HepG2 (cell line): ENCODE data around the gene MAPK11. TPM values are rescaled to one million over a fixed set of nuclear protein-coding genes. Genes with fewer than 3 reads are reported as not detected.
A peak's percentile ranks its signal among the peaks of the same experiment; 100 is the strongest.

Source experiments
- ATAC-seq: fragments of 200-7000 bp; cut with Tn5 transposase; 3 replicates; pipeline ENCODE4 v1.9.1; 2020; ENCODE audit warnings: mild to moderate bottlenecking, moderate library complexity
- BruUV-seq: library from RNA; stranded (reverse); fragments of 400-500 nt; replicated peaks from 2 replicates; lab custom pipeline; 2021; lab: Mats Ljungman, UMichigan
- CTCF ChIA-PET: fragments of 300-600 bp; formaldehyde crosslinking; extraction: SDS; loops from one replicate; lab custom pipeline; 2021; ENCODE audit warnings: low total read pairs, inconsistent platforms, low intra/inter-chr PET ratio; lab: Yijun Ruan, JAX
- POLR2A ChIA-PET: fragments of 350-600 bp; sonication (Branson Sonifier 250); formaldehyde crosslinking; loops from one replicate; lab custom pipeline; 2020; ENCODE audit warnings: antibody characterized with exemption, inconsistent platforms; lab: Yijun Ruan, JAX
- DNase-seq: peaks from one replicate; pipeline ENCODE4 v3.0.0-alpha.2; 2015; ENCODE audit warnings: low spot score
- FAIRE-seq: peaks from 3 replicates; lab custom pipeline; 2011; peaks lifted over from hg19 to GRCh38; lab: Jason Lieb, UNC
- H2AFZ ChIP-seq: one replicate; pipeline ENCODE4 v1.6.1; 2011; ENCODE audit warnings: low read length, inconsistent platforms
- H3K27ac ChIP-seq: fragments of 300-600 bp; 3 replicates; pipeline ENCODE4 v1.8.0; 2011; ENCODE audit warnings: mixed run types, mild to moderate bottlenecking, mixed read lengths, low read length, inconsistent platforms; ENCODE audit not compliant: insufficient read depth; ENCODE audit errors: extremely low read length
- H3K27me3 ChIP-seq, 2 experiments: fragments of 200-600 bp in 1 of 2; 2 replicates in 1 of 2; 3 replicates in 1 of 2; pipeline versions ENCODE4 v1.6.0 to v1.8.0; 2011; ENCODE audit warnings: low read length in 2 of 2, mild to moderate bottlenecking in 2 of 2, moderate library complexity in 2 of 2, inconsistent platforms in 1 of 2; ENCODE audit not compliant: insufficient read depth in 2 of 2, control insufficient read depth in 1 of 2
- H3K36me3 ChIP-seq, 2 experiments: fragments of 200-600 bp in 1 of 2; replicated peaks in 1 of 2; 2 replicates in 1 of 2; 3 replicates in 1 of 2; pipeline versions ENCODE4 v1.5.1 to v1.8.0; 2011; ENCODE audit warnings: low read length in 2 of 2, inconsistent platforms in 1 of 2; ENCODE audit not compliant: insufficient read depth in 2 of 2, control insufficient read depth in 1 of 2
- H3K4me1 ChIP-seq: 2 replicates; pipeline ENCODE4 v1.5.1; 2012; ENCODE audit warnings: low read length, inconsistent platforms; ENCODE audit not compliant: insufficient read depth
- H3K4me2 ChIP-seq: 2 replicates; pipeline ENCODE4 v1.6.0; 2011; ENCODE audit warnings: low read depth, low read length, inconsistent platforms
- H3K4me3 ChIP-seq, 3 experiments: fragments of 200-600 bp in 1 of 3; sonication (generic), shearing (Covaris generic) in 1 of 3; replicated peaks in 1 of 3; 2 replicates each; pipeline ENCODE4 v1.5.1; 2011 to 2016; ENCODE audit warnings: low read length in 3 of 3, inconsistent platforms in 2 of 3, low read depth in 2 of 3, mild to moderate bottlenecking in 2 of 3, control low read depth in 1 of 3, mixed read lengths in 1 of 3; ENCODE audit not compliant: insufficient read depth in 1 of 3
- H3K79me2 ChIP-seq: one replicate; pipeline ENCODE4 v1.6.1; 2011; ENCODE audit warnings: low read length, inconsistent platforms; ENCODE audit not compliant: insufficient read depth
- H3K9ac ChIP-seq: 2 replicates; pipeline ENCODE4 v1.6.0; 2011; ENCODE audit warnings: mild to moderate bottlenecking, low read depth, low read length, inconsistent platforms; ENCODE audit not compliant: insufficient read depth
- H3K9me3 ChIP-seq: 2 replicates; pipeline ENCODE4 v1.5.1; 2012; ENCODE audit warnings: mild to moderate bottlenecking, low read length
- H4K20me1 ChIP-seq: 2 replicates; pipeline ENCODE4 v1.6.0; 2011; ENCODE audit warnings: inconsistent platforms, mild to moderate bottlenecking, low read length, moderate library complexity; ENCODE audit not compliant: insufficient read depth
- AGO2 ChIP-seq: fragments of 200-400 bp; formaldehyde crosslinking; optimal IDR thresholded peaks from 2 replicates; pipeline ENCODE3; 2017; ENCODE audit warnings: mild to moderate bottlenecking, low read depth, low read length, moderate library complexity
- AKAP8 ChIP-seq: sonication (generic); formaldehyde crosslinking; IDR thresholded peaks from 2 replicates; pipeline ENCODE4 v1.5.1; 2020; ENCODE audit warnings: mild to moderate bottlenecking, missing genetic modification reagents
- ARHGAP35 ChIP-seq: sonication (generic); formaldehyde crosslinking; IDR thresholded peaks from 2 replicates; pipeline ENCODE4 v1.9.0; 2022; ENCODE audit warnings: mild to moderate bottlenecking, inconsistent platforms, moderate library complexity, missing genetic modification reagents, borderline replicate concordance
- HNRNPL ChIP-seq: fragments of 200-400 bp; formaldehyde crosslinking; IDR thresholded peaks from 2 replicates; pipeline ENCODE4 v1.6.1; 2017; ENCODE audit warnings: mild to moderate bottlenecking, low read depth, low read length
- IRF1 ChIP-seq: sonication (generic); formaldehyde crosslinking; IDR thresholded peaks from 2 replicates; pipeline ENCODE4 v1.4.0; 2020; ENCODE audit warnings: low read depth, mild to moderate bottlenecking, missing genetic modification reagents
- ZBTB33 ChIP-seq: sonication (generic); formaldehyde crosslinking; IDR thresholded peaks from 2 replicates; pipeline ENCODE4 v1.4.0; 2020; ENCODE audit warnings: missing genetic modification reagents
- ZNF160 ChIP-seq: sonication (generic); formaldehyde crosslinking; IDR thresholded peaks from 2 replicates; pipeline ENCODE4 v1.8.0; 2022; ENCODE audit warnings: mild to moderate bottlenecking, inconsistent platforms, missing genetic modification reagents
- ZNF264 ChIP-seq: sonication (generic); formaldehyde crosslinking; IDR thresholded peaks from 2 replicates; pipeline ENCODE4 v1.4.0; 2020; ENCODE audit warnings: missing genetic modification reagents
- ZNF274 ChIP-seq: sonication (generic); formaldehyde crosslinking; IDR thresholded peaks from 2 replicates; pipeline ENCODE4 v1.5.1; 2020; ENCODE audit warnings: mild to moderate bottlenecking, missing genetic modification reagents
- ZNF280B ChIP-seq: sonication (generic); formaldehyde crosslinking; IDR thresholded peaks from 2 replicates; pipeline ENCODE4 v1.5.0; 2020; ENCODE audit warnings: missing genetic modification reagents, mild to moderate bottlenecking, borderline replicate concordance
- ZNF501 ChIP-seq: sonication (generic); formaldehyde crosslinking; IDR thresholded peaks from 2 replicates; pipeline ENCODE4 v1.5.1; 2020; ENCODE audit warnings: mild to moderate bottlenecking, moderate library complexity, missing genetic modification reagents
- ZNF670 ChIP-seq: sonication (generic); formaldehyde crosslinking; IDR thresholded peaks from 2 replicates; pipeline ENCODE4 v1.8.0; 2022; ENCODE audit warnings: mild to moderate bottlenecking, missing genetic modification reagents, borderline replicate concordance
- ZNF800 ChIP-seq: sonication (generic); formaldehyde crosslinking; IDR thresholded peaks from 2 replicates; pipeline ENCODE4 v1.4.0; 2020; ENCODE audit warnings: missing genetic modification reagents
- ZSCAN25 ChIP-seq: sonication (generic); formaldehyde crosslinking; IDR thresholded peaks from 2 replicates; pipeline ENCODE4 v1.8.0; 2022; ENCODE audit warnings: mild to moderate bottlenecking, missing genetic modification reagents
- WGBS: methylation state at CpG from one replicate; pipeline ENCODE4 v1.1.6; 2017; ENCODE audit warnings: low lambda C conversion rate; 5-methylcytosine and 5-hydroxymethylcytosine counted together
- in situ Hi-C: cut with HindIII; loops from 2 replicates; pipeline ENCODE4 v1.10.0; 2017; ENCODE audit warnings: low pct_unique_long_range_greater_than_20kb; ENCODE audit not compliant: extremely low pct_ligation_motif_present
- intact Hi-C: fragments of 100-400 bp; cut with micrococcal nuclease; formaldehyde crosslinking; loops from one replicate; pipeline ENCODE4 v1.10.0; 2022; ENCODE audit not compliant: unreplicated experiment
- polyA plus RNA-seq, 8 experiments: library from polyadenylated mRNA; depleted of rRNA in 3 of 8; stranded (reverse) in 7 of 8; unstranded in 1 of 8; fragments of >200 nt; fragmentation: Illumina TruSeq in 4 of 8; extraction: Trizol in 4 of 8; gene quantifications; 2 replicates each; pipeline versions ENCODE4 v1.2.1 to v1.2.3, GENCODE V29; 2011 to 2016; ENCODE audit warnings: low read depth in 4 of 8, missing spikeins in 1 of 8, mixed read lengths in 1 of 8; ENCODE audit not compliant: insufficient read depth in 1 of 8
- total RNA-seq, 5 experiments: library from RNA; depleted of rRNA; stranded (reverse); fragments of >200 nt; fragmentation: Illumina TruSeq; extraction: Trizol; gene quantifications; 2 replicates each; pipeline ENCODE4 v1.2.3, GENCODE V29; 2016; ENCODE audit warnings: low read depth in 1 of 5

Gene MAPK11
- total and polyA plus RNA-seq, 2 of the 13 experiments (the other 11 are each of a cell fraction or from before 2014, with no cell fraction given), result 0.15 to 0.17 TPM

- DNase-seq (no peak), FAIRE-seq (no peak), ATAC-seq (peak; percentile 12)
- WGBS, result 89% methylated on average over 14 of the region's 29 CpGs
- in situ Hi-C loops (no loop called here), intact Hi-C loops (loop anchor here (2.0 to 10.0 kb wide), 3 partner anchors 16 to 868 kb away; partner anchors contain the start of gene DENND6B)
- no peaks in the 10 kb centered on the region for H3K27me3 ChIP-seq
- H3K9me3 ChIP-seq, result no peaks in the 10 kb centered on the region
- H3K4me2 ChIP-seq, result peak overlapping the region; percentile 79
- no peak for TF ChIP-seq ZNF264 (CRISPR knock-in tag)
- TF ChIP-seq ARHGAP35 (CRISPR knock-in tag), result no peak
- TF ChIP-seq ZNF670 (CRISPR knock-in tag), result no peak
- peak; percentile 28; the same call in 1 of the 2 replicates for TF ChIP-seq ZSCAN25 (CRISPR knock-in tag)
- no peak for TF ChIP-seq ZNF800 (CRISPR knock-in tag)
- no peak for TF ChIP-seq IRF1 (CRISPR knock-in tag)
- no peak for TF ChIP-seq ZNF274 (CRISPR knock-in tag)
- peak; percentile 48 for TF ChIP-seq AGO2
- TF ChIP-seq ZNF501 (CRISPR knock-in tag), result 0 out of 2 replicates have a peak, but pooled peaks have one; percentile 12
- 0 out of 2 replicates have a peak, but pooled peaks have one; percentile 7 for TF ChIP-seq AKAP8 (CRISPR knock-in tag)
- TF ChIP-seq HNRNPL, result peak; percentile 17; the same call in 1 of the 2 replicates
- TF ChIP-seq ZNF160, result 0 out of 2 replicates have a peak, but pooled peaks have one; percentile 28
- TF ChIP-seq ZBTB33 (CRISPR knock-in tag), result 0 out of 2 replicates have a peak, but pooled peaks have one; percentile 8
- TF ChIP-seq ZNF280B, result peak; percentile 21; the same call in 1 of the 2 replicates
- no TSS peak for BruUV-seq
- H3K36me3 ChIP-seq, result peaks cover 13 to 22% of the 10 kb centered on the region in 2 experiments; a peak in 4 of 5 replicates
- peaks cover 62% of the 10 kb centered on the region for H3K79me2 ChIP-seq
- ChIA-PET POLR2A (interaction anchor here (1.0 to 4.8 kb wide), 15 partner anchors 12 to 349 kb away, joined by 3 to 126 read pairs (median 6); partner anchors contain the start of genes DENND6B, HDAC10, MAPK12 and PLXNB2), CTCF (interaction anchor here (1.2 to 2.3 kb wide), 2 partner anchors 17 to 34 kb away, joined by 9 to 10 read pairs; partner anchors contain the start of gene DENND6B)
- peak overlapping the region; percentile 71 for H3K9ac ChIP-seq
- peak overlapping the region; percentile 94 for H3K27ac ChIP-seq
- no peak overlapping the region for H2AFZ ChIP-seq
- peaks cover 9% of the 10 kb centered on the region; the same call in 1 of the 2 replicates for H4K20me1 ChIP-seq
- H3K4me3 ChIP-seq, result peak overlapping the region; percentile 44 to 74 (median 73); a peak in 5 of 6 replicates
- H3K4me1 ChIP-seq, result peaks cover 57% of the 10 kb centered on the region
These were observed 22.7 kb upstream of the MAPK11 start for GRCh38 chr22:50292643-50293440.
